Glomerular visceral epithelial cell (primary cell): ENCODE results near the gene PRR18.
A peak's percentile ranks its signal among the peaks of the same experiment; 100 is the strongest.

ENCODE experiments used
- DNase-seq: peaks from one replicate; pipeline ENCODE4 v3.0.0-alpha.2; 2016; ENCODE audit errors: extremely low spot score

PRR18 gene

GRCh38 chr6:166333172-166333995 lies 25.2 kb upstream of the PRR18 start:
- no peak for DNase-seq

- no peak for DNase-seq
These were observed 23.6 kb upstream of the PRR18 start for GRCh38 chr6:166331503-166332415.

GRCh38 chr6:166330612-166331011 lies 22.4 kb upstream of the PRR18 start:
- DNase-seq: peak; percentile 91

GRCh38 chr6:166325383-166326042 lies 17.3 kb upstream of the PRR18 start:
- no peak for DNase-seq

- no peak for DNase-seq
These were observed 15.2 kb upstream of the PRR18 start for GRCh38 chr6:166323395-166323794.

GRCh38 chr6:166318649-166319600 lies 10.7 kb upstream of the PRR18 start:
- DNase-seq: peak; percentile 35

- peak; percentile 95 for DNase-seq
These were observed 10.0 kb upstream of the PRR18 start for GRCh38 chr6:166318227-166318626.

- DNase-seq: no peak
These were observed 9.3 kb upstream of the PRR18 start for GRCh38 chr6:166317261-166318212.

- no peak for DNase-seq
These were observed 7.2 kb upstream of the PRR18 start for GRCh38 chr6:166315436-166315835.

- DNase-seq: no peak
These were observed 6.3 kb upstream of the PRR18 start for GRCh38 chr6:166314454-166314853.

GRCh38 chr6:166313255-166314070 lies 5.3 kb upstream of the PRR18 start:
- peak; percentile 53 for DNase-seq

GRCh38 chr6:166312832-166313231 lies 4.6 kb upstream of the PRR18 start:
- no peak for DNase-seq

GRCh38 chr6:166310634-166311033 lies 2.4 kb upstream of the PRR18 start:
- DNase-seq: no peak

- no peak for DNase-seq
These were observed 1.8 kb upstream of the PRR18 start for GRCh38 chr6:166309977-166310376.

- DNase-seq: no peak
These were observed 787 bp upstream of the PRR18 start for GRCh38 chr6:166308769-166309589.

- DNase-seq: no peak
These were observed 835 bp downstream of the PRR18 start for GRCh38 chr6:166307082-166308032.
